Measurements from ENCODE around the gene GRM5.

- TF ChIP-seq EZH2 (IDR thresholded peaks at IDR 0.05; ENCODE audit: insufficient read depth, poor library complexity, severe bottlenecking) = no peak
- TF ChIP-seq EZH2phosphoT487 (IDR thresholded peaks at IDR 0.05; ENCODE audit: insufficient read depth, low read depth) = no peak
These were observed 385.0 kb downstream of the GRM5 start for GRCh38 chr11:88680806-88681205.

All from GM23248 (cell line).